ENCODE measurements around the gene TRPM3. TPM values are rescaled to one million over a fixed set of nuclear protein-coding genes. Genes with fewer than 3 reads are reported as not detected.

TRPM3 gene
- total and polyA plus RNA-seq, 9 of the 15 experiments (the other 6 are each of a cell fraction or from before 2014, with no cell fraction given): 0.04 TPM; not detected in 8

DNA sequence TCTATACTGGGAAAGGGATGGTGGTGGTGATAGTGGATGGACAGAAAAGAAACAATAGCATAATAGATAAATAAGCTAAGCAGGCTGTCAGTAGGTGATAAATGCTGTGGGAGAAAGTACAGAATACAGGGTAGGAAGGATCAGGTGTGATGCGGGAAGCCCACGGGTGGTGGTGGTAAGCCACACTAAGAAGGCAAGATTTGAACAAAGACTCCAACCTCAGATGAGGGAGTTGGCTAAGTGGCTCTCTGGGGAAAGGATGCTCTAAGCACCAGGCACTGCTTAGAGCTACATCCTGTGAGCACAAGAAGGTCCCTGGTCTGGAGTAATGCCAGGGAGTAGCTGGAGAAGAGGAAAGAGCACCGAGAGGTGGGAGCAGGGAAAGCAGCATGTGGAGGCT, 555.4 kb downstream of the TRPM3 start:
- BruUV-seq (replicated peaks): no TSS peak
- FAIRE-seq (no peak), ATAC-seq (no peak), DNase-seq (ENCODE audit: extremely low read depth in 1 of 4, low spot score in 3 of 4) (no peak)
- intact Hi-C loops (cut with micrococcal nuclease) (no loop called here), in situ Hi-C loops (cut with MboI) (no loop called here)
- Histone ChIP-seq H3K27me3 (ENCODE audit: control insufficient read depth in 2 of 2, insufficient read depth in 2 of 2, low read length in 2 of 2) (peaks cover 0 to 5% of the 10 kb centered on the region in 2 experiments; a peak in 1 of 5 replicates), H3K9ac (ENCODE audit: insufficient read depth in 1 of 2, low read depth in 2 of 2, low read length in 2 of 2) (no peak overlapping the region), H3K9me3 (replicated peaks; ENCODE audit: control insufficient read depth, insufficient read depth, low read depth, low read length) (no peaks in the 10 kb centered on the region), H3K4me1 (replicated peaks in 1 of 2; ENCODE audit: control insufficient read depth in 2 of 2, insufficient read depth in 2 of 2, low read length in 2 of 2) (no peaks in the 10 kb centered on the region; a peak in 1 of 5 replicates), H4K20me1 (replicated peaks; ENCODE audit: control insufficient read depth, insufficient read depth, low read length) (no peaks in the 10 kb centered on the region), H3K4me3 (no peak overlapping the region), H3K4me2 (ENCODE audit: insufficient read depth, low read length) (no peak overlapping the region), H3K79me2 (ENCODE audit: control insufficient read depth, insufficient read depth, low read length) (no peaks in the 10 kb centered on the region), H3K36me3 (ENCODE audit: control insufficient read depth, insufficient read depth, low read length) (no peaks in the 10 kb centered on the region), H3K27ac (ENCODE audit: extremely low read depth, low read depth, low read length) (no peak overlapping the region), H3K9me1 (ENCODE audit: control insufficient read depth, insufficient read depth, low read length) (no peaks in the 10 kb centered on the region), H2AFZ (ENCODE audit: low read depth, low read length) (no peak overlapping the region)
- CTCF ChIA-PET (ENCODE audit: low intra/inter-chr PET ratio): interaction anchor here (0.6 kb wide), 1 partner anchor 25 kb away, joined by 3 read pairs; no protein-coding TSS in a partner anchor
- POLR2A ChIA-PET: no interaction called here
- 0% methylated on average over 3 of the region's 3 CpGs for WGBS (ENCODE audit: insufficient coverage, low coverage, missing lambda C conversion rate)
- TF ChIP-seq GATAD2B (IDR thresholded peaks at IDR 0.05; ENCODE audit: borderline replicate concordance) (no peak), RBM22 (IDR thresholded peaks at IDR 0.05; ENCODE audit: low read depth, low read length, poor library complexity, severe bottlenecking) (no peak), ZNF197 (CRISPR knock-in tag; IDR thresholded peaks at IDR 0.05; ENCODE audit: low read depth) (no peak), ATF1 (CRISPR knock-in tag; IDR thresholded peaks at IDR 0.05) (no peak), ATF1 (tag; IDR thresholded peaks at IDR 0.05) (no peak), RUNX1 (IDR thresholded peaks at IDR 0.05; ENCODE audit: low read depth) (no peak)
- TF ChIP-seq, protein P1, sequence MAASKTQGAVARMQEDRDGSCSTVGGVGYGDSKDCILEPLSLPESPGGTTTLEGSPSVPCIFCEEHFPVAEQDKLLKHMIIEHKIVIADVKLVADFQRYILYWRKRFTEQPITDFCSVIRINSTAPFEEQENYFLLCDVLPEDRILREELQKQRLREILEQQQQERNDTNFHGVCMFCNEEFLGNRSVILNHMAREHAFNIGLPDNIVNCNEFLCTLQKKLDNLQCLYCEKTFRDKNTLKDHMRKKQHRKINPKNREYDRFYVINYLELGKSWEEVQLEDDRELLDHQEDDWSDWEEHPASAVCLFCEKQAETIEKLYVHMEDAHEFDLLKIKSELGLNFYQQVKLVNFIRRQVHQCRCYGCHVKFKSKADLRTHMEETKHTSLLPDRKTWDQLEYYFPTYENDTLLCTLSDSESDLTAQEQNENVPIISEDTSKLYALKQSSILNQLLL (CRISPR knock-in tag; IDR thresholded peaks at IDR 0.05; ENCODE audit: borderline replicate concordance): no peak
- TF ChIP-seq, protein P2, sequence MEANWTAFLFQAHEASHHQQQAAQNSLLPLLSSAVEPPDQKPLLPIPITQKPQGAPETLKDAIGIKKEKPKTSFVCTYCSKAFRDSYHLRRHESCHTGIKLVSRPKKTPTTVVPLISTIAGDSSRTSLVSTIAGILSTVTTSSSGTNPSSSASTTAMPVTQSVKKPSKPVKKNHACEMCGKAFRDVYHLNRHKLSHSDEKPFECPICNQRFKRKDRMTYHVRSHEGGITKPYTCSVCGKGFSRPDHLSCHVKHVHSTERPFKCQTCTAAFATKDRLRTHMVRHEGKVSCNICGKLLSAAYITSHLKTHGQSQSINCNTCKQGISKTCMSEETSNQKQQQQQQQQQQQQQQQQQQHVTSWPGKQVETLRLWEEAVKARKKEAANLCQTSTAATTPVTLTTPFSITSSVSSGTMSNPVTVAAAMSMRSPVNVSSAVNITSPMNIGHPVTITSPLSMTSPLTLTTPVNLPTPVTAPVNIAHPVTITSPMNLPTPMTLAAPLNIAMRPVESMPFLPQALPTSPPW (CRISPR knock-in tag; IDR thresholded peaks at IDR 0.05): no peak

Data from K562 (cell line).